H1 (cell line): Measurements from ENCODE around the gene DNA2. TPM values are rescaled to one million over a fixed set of nuclear protein-coding genes. Genes with fewer than 3 reads are reported as not detected.

ENCODE experiments used
- CHD2 ChIP-seq: IDR thresholded peaks from 2 replicates; pipeline ENCODE4 v1.6.1; 2012; ENCODE audit warnings: low read length, improper control_type of control experiment
- CHD7 ChIP-seq: fragments of 300-600 bp; sonication (generic); IDR thresholded peaks from 2 replicates; pipeline ENCODE4 v1.7.1; 2012; ENCODE audit warnings: low read length, moderate library complexity, mild to moderate bottlenecking, inconsistent platforms; ENCODE audit not compliant: insufficient replicate concordance
- EP300 ChIP-seq, 2 experiments: IDR thresholded peaks; 1 replicate in 1 of 2; 2 replicates in 1 of 2; pipeline ENCODE4 v1.6.1; 2011 to 2012; ENCODE audit warnings: low read depth in 2 of 2, low read length in 2 of 2, mild to moderate bottlenecking in 2 of 2, borderline replicate concordance in 1 of 2, inconsistent platforms in 1 of 2, moderate library complexity in 1 of 2
- NANOG ChIP-seq: IDR thresholded peaks from 2 replicates; pipeline ENCODE4 v1.6.1; 2011; ENCODE audit warnings: low read length, low read depth, mild to moderate bottlenecking, inconsistent platforms; ENCODE audit not compliant: insufficient read depth, poor library complexity, severe bottlenecking
- PHF8 ChIP-seq: fragments of 200-600 bp; sonication (generic); conservative IDR thresholded peaks from 2 replicates; pipeline ENCODE4 v1.7.1; 2012; ENCODE audit warnings: low read depth, mild to moderate bottlenecking, inconsistent platforms, low read length, moderate library complexity
- POLR2A ChIP-seq, 2 experiments: IDR thresholded peaks; 1 replicate in 1 of 2; 2 replicates in 1 of 2; pipeline ENCODE4 v1.6.1; 2011; ENCODE audit warnings: low read depth in 2 of 2, low read length in 2 of 2, mild to moderate bottlenecking in 2 of 2; ENCODE audit errors: control extremely low read depth in 1 of 2
- POU5F1 ChIP-seq: IDR thresholded peaks from 2 replicates; pipeline ENCODE4 v1.6.1; 2011; ENCODE audit warnings: low read depth, mild to moderate bottlenecking, low read length, moderate library complexity
- RNF2 ChIP-seq: fragments of 200-900, 300-1000 bp; sonication (generic); IDR thresholded peaks from 2 replicates; pipeline ENCODE4 v1.7.1; 2016; ENCODE audit warnings: borderline replicate concordance, low read depth, mild to moderate bottlenecking, antibody characterized with exemption, low read length; ENCODE audit not compliant: poor library complexity, severe bottlenecking; ENCODE audit errors: missing control alignments
- SP1 ChIP-seq: IDR thresholded peaks from 2 replicates; pipeline ENCODE4 v1.6.1; 2011; ENCODE audit warnings: low read depth, low read length
- SP2 ChIP-seq: IDR thresholded peaks from 2 replicates; pipeline ENCODE4 v1.6.1; 2012; ENCODE audit warnings: mild to moderate bottlenecking, low read length, inconsistent platforms
- SUZ12 ChIP-seq: fragments of 200-600 bp; sonication (generic); IDR thresholded peaks from 2 replicates; pipeline ENCODE4 v1.6.1; 2012; ENCODE audit warnings: mild to moderate bottlenecking, inconsistent platforms, low read length, moderate library complexity, mixed read lengths
- TBP ChIP-seq: IDR thresholded peaks from 2 replicates; pipeline ENCODE4 v1.6.1; 2011; ENCODE audit warnings: low read depth, low read length, improper control_type of control experiment
- polyA plus RNA-seq, 7 experiments: library from polyadenylated mRNA; depleted of rRNA in 3 of 7; stranded (reverse) in 5 of 7; unstranded in 2 of 7; fragments of >200 nt in 5 of 7; fragments of 200-250 nt in 2 of 7; gene quantifications; 1 replicate in 5 of 7; 2 replicates in 1 of 7; 4 replicates in 1 of 7; pipeline versions ENCODE4 v1.2.1 to v1.2.3, GENCODE V29; 2011 to 2013; ENCODE audit warnings: missing spikeins in 2 of 7, mixed read lengths in 2 of 7
- total RNA-seq: library from RNA; stranded (reverse); fragmentation: NEBNext Ultra II Directional; extraction: Animal tissue kit (Norgen Biotek cat#: 25700); gene quantifications from 2 replicates; pipeline ENCODE4 v1.2.1, GENCODE V29; 2021

The DNA2 gene
- total and polyA plus RNA-seq, 2 of the 8 experiments (the other 6 are each of a cell fraction or from before 2014, with no cell fraction given): 16.0 to 57.9 TPM

- TF ChIP-seq CHD7 (no peak), POLR2A (IDR thresholded peaks at IDR 0.05; ENCODE audit: control extremely low read depth in 1 of 2, low read depth in 2 of 2, low read length in 2 of 2) (no peak), SP2 (no peak), CHD2 (no peak), RNF2 (no peak), POU5F1 (no peak), NANOG (no peak), EP300 (IDR thresholded peaks at IDR 0.05; ENCODE audit: borderline replicate concordance in 1 of 2, low read depth in 2 of 2, low read length in 2 of 2) (no peak), SUZ12 (no peak), SP1 (no peak), TBP (no peak), PHF8 (no peak)
Observed at GRCh38 chr10:68435803-68436202, 36.0 kb downstream of the DNA2 start (continued).
